AG04449 (cell line): ENCODE measurements around the gene ZNF287.

Source experiments
- CTCF ChIA-PET: fragments of 350-600 bp; formaldehyde crosslinking; extraction: SDS; loops from one replicate; lab custom pipeline; 2021; ENCODE audit warnings: antibody characterized with exemption; lab: Yijun Ruan, JAX
- POLR2A ChIA-PET: fragments of 400-600, 350-600 bp; formaldehyde crosslinking; extraction: SDS; loops from one replicate; lab custom pipeline; 2020; ENCODE audit warnings: antibody characterized with exemption, inconsistent platforms; lab: Yijun Ruan, JAX
- DNase-seq: peaks from one replicate; pipeline ENCODE4 v3.0.0-alpha.2; 2010; ENCODE audit warnings: low read depth, low spot score
- H3K4me3 ChIP-seq: 2 replicates; pipeline ENCODE4 v1.5.1; 2011; ENCODE audit warnings: low read depth, mild to moderate bottlenecking, control low read depth, low read length
- TF ChIP-seq, protein P1 (sequence below): IDR thresholded peaks from one replicate; pipeline ENCODE4 v1.5.1; 2011; ENCODE audit warnings: mild to moderate bottlenecking, moderate library complexity, low read length, control low read depth, inconsistent platforms; ENCODE audit not compliant: insufficient read depth; ENCODE audit errors: missing control alignments

The ZNF287 gene

GRCh38 chr17:16521070-16521727 is 47.8 kb downstream of the ZNF287 start:
- TF ChIP-seq, protein P1, sequence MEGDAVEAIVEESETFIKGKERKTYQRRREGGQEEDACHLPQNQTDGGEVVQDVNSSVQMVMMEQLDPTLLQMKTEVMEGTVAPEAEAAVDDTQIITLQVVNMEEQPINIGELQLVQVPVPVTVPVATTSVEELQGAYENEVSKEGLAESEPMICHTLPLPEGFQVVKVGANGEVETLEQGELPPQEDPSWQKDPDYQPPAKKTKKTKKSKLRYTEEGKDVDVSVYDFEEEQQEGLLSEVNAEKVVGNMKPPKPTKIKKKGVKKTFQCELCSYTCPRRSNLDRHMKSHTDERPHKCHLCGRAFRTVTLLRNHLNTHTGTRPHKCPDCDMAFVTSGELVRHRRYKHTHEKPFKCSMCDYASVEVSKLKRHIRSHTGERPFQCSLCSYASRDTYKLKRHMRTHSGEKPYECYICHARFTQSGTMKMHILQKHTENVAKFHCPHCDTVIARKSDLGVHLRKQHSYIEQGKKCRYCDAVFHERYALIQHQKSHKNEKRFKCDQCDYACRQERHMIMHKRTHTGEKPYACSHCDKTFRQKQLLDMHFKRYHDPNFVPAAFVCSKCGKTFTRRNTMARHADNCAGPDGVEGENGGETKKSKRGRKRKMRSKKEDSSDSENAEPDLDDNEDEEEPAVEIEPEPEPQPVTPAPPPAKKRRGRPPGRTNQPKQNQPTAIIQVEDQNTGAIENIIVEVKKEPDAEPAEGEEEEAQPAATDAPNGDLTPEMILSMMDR: peak; percentile 78
- POLR2A ChIA-PET: interaction anchor here (0.5 to 1.3 kb wide), 7 partner anchors 56 to 140 kb away, joined by 3 to 12 read pairs (median 3); partner anchors contain the start of gene UBB
- no peak overlapping the region for H3K4me3 ChIP-seq
- CTCF ChIA-PET: interaction anchor here (0.6 to 16.6 kb wide), 38 partner anchors 8 to 348 kb away, joined by 3 to 562 read pairs (median 6); partner anchors contain the start of gene TRPV2
- DNase-seq: peak; percentile 57

GRCh38 chr17:16519021-16519420 is 50.0 kb downstream of the ZNF287 start:
- ChIA-PET CTCF (interaction anchor here (1.3 to 16.6 kb wide), 7 partner anchors 11 to 155 kb away, joined by 3 to 562 read pairs (median 34); no protein-coding TSS in a partner anchor), POLR2A (no interaction called here)
- no peak overlapping the region for H3K4me3 ChIP-seq
- TF ChIP-seq, protein P1: no peak
- no peak for DNase-seq

- H3K4me3 ChIP-seq: no peak overlapping the region
- ChIA-PET CTCF (interaction anchor here (1.0 to 16.6 kb wide), 10 partner anchors 13 to 164 kb away, joined by 3 to 562 read pairs (median 4); partner anchors contain the start of gene CENPV), POLR2A (interaction anchor here (0.6 to 1.5 kb wide), 3 partner anchors 22 to 137 kb away, joined by 3 to 8 read pairs (median 3); partner anchors contain the start of gene UBB)
- TF ChIP-seq, protein P1: no peak
- DNase-seq: no peak
Measured at GRCh38 chr17:16517477-16517876, 51.5 kb downstream of the ZNF287 start.

DNA sequence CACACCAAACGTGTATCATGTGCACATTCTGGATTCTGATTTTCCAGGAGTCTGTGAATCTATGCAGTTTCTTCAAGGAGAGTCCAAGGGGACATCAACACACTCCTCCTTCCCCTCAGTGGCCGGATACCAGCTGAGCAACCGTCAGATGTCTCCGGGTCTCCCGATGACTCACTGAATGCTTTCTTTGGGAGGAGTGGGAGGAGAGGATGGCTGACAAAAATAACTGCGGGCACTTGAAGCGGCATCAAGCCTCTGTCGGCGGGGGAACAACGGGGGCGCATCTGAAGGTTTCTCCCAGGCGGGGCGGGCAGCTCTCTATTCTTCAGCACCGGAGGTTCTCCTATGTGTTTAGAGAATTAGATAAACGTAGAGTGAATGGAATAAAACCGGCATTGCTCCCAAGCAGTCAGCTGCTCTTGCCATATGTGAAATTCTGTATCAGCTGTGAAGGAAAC is 52.4 kb downstream of the ZNF287 start:
- peak overlapping the region; percentile 36 for H3K4me3 ChIP-seq
- CTCF ChIA-PET: interaction anchor here (0.5 to 16.6 kb wide), 12 partner anchors 11 to 152 kb away, joined by 3 to 562 read pairs (median 4); no protein-coding TSS in a partner anchor
- DNase-seq: no peak
- POLR2A ChIA-PET: interaction anchor here (0.6 to 1.5 kb wide), 4 partner anchors 70 to 243 kb away, joined by 3 to 8 read pairs (median 3); partner anchors contain the start of gene UBB
- TF ChIP-seq, protein P1: no peak

DNA sequence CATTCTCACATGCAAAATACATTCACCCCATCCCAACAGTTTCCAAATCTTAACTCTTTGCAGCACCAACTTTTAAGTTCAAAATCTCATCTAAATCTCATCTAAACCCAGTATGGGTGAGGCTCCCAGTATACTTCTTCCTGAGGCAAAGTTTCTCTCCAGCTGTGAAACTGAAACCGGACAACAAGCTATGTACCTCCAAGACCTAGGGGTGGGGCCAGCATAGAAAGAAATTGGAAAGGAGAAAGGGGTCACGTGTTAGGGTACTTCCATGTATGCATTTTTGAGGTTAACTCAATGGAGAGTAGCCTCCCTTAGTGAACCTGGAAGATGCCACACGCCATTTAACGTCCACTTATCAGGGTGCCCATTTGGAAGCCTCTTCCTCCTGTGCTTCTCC is 53.1 kb downstream of the ZNF287 start:
- CTCF ChIA-PET: interaction anchor here (0.8 to 16.6 kb wide), 7 partner anchors 11 to 151 kb away, joined by 3 to 562 read pairs (median 9); no protein-coding TSS in a partner anchor
- TF ChIP-seq, protein P1: no peak
- POLR2A ChIA-PET: interaction anchor here (1.3 kb wide), 1 partner anchor 71 kb away, joined by 3 read pairs; no protein-coding TSS in a partner anchor

GRCh38 chr17:16513873-16514272 is 55.1 kb downstream of the ZNF287 start:
- ChIA-PET CTCF (interaction anchor here (0.7 to 5.5 kb wide), 2 partner anchors 8 to 61 kb away, joined by 4 to 40 read pairs; no protein-coding TSS in a partner anchor), POLR2A (no interaction called here)
- H3K4me3 ChIP-seq: no peak overlapping the region
- TF ChIP-seq, protein P1: no peak
- no peak for DNase-seq

More for the DNA sequence above, 53.1 kb downstream of the ZNF287 start:
- DNase-seq: no peak
- no peak overlapping the region for H3K4me3 ChIP-seq
